ENCODE results near the gene ALMS1.
"Not testable (repeated sequence)": the region's sequence is repeated elsewhere in the genome, so short reads cannot be mapped to it uniquely, and the experiment has no call there.

ALMS1 gene

GRCh38 chr2:73624036-73624435 lies 238.4 kb downstream of the ALMS1 start:
- not testable (repeated sequence) for DNase-seq

- not testable (repeated sequence) for DNase-seq
Observed at GRCh38 chr2:73624625-73625024, 239.0 kb downstream of the ALMS1 start.

GRCh38 chr2:73626237-73626636 lies 240.6 kb downstream of the ALMS1 start:
- peak; percentile 57 to 71 for DNase-seq

GRCh38 chr2:73628493-73628892 lies 242.9 kb downstream of the ALMS1 start:
- not testable (repeated sequence) for DNase-seq

GRCh38 chr2:73630662-73631266 lies 245.1 kb downstream of the ALMS1 start:
- peak; percentile 23 to 47 for DNase-seq

GRCh38 chr2:73636977-73637376 lies 251.3 kb downstream of the ALMS1 start:
- not testable (repeated sequence) for DNase-seq

- DNase-seq, result no peak
Observed at GRCh38 chr2:73638429-73638828, 252.8 kb downstream of the ALMS1 start.

- no peak for DNase-seq
Observed at GRCh38 chr2:73640511-73640911, 254.9 kb downstream of the ALMS1 start.

GRCh38 chr2:73640946-73641766 lies 255.5 kb downstream of the ALMS1 start:
- no peak for DNase-seq

GRCh38 chr2:73641767-73642062 lies 256.1 kb downstream of the ALMS1 start:
- no peak for DNase-seq

- DNase-seq, result no peak
Observed at GRCh38 chr2:73642338-73643018, 256.8 kb downstream of the ALMS1 start, which contains the start of gene NAT8. Gene NAT8 (minus strand): TSS chr2:73642422. CDS start chr2:73641628, 794 bp downstream.

GRCh38 chr2:73647690-73648089 lies 262.1 kb downstream of the ALMS1 start:
- DNase-seq, result not testable (repeated sequence)

- DNase-seq, result no peak
Observed at GRCh38 chr2:73651591-73652230, 266.1 kb downstream of the ALMS1 start.

GRCh38 chr2:73652348-73652747 lies 266.7 kb downstream of the ALMS1 start:
- no peak for DNase-seq

GRCh38 chr2:73654175-73654574 lies 268.5 kb downstream of the ALMS1 start:
- peak in 1 of 2 experiments; percentile 2 for DNase-seq

Measured in Kasumi-1 (cell line).